NCI-H1417 (cell line): ENCODE data around the gene CUX1.

Source experiments
- DNase-seq, 3 experiments: peaks; one replicate each; lab custom pipeline; 2025; lab: John Stamatoyannopoulos, UW

The CUX1 gene

GRCh38 chr7:101936611-101937231 is 119.3 kb downstream of the CUX1 start:
- DNase-seq: no peak

GRCh38 chr7:101937717-101938514 is 120.5 kb downstream of the CUX1 start:
- no peak for DNase-seq

GRCh38 chr7:101939136-101939695 is 121.8 kb downstream of the CUX1 start:
- no peak for DNase-seq

DNA sequence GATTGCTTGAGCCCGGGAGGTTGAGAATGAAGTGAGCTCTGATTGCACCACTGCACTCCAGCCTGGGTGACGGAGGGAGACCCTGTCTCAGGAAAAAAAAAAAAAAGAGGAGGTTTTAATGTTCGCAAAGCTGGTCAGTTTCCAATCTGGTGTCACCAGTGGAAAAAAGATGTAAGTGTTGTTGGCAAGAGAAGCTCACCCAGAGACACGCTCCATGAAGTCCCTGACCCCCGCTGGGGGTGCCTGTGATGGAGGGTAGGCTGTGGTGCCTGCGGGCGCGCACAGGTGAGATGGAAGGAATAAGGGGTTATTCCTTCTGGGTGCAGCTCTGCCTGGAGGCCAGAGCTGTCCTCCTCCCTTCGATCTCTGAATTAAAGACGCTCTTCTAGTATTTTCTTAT is 122.7 kb downstream of the CUX1 start:
- no peak for DNase-seq

DNA sequence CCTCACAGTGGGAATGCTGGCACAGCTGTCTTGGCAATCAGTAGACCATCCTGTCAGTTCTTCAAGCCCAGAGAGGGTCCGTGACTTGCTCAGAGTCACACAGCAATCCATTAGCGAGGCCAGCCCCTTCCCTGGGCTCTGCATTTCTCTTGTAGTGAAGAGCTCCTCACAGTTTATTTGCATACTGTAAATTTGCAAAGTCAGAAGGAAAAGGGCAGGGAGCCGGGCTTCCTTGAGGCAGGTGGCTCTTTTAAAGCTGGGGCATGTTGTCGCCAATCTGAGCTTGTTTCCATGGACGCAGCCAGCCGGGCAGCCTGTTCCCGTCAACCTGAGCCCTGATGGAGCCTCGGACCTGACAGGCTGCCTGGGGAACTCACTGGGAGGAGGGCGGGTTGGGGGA is 123.4 kb downstream of the CUX1 start:
- peak; percentile 68 to 86 (median 70) for DNase-seq

DNA sequence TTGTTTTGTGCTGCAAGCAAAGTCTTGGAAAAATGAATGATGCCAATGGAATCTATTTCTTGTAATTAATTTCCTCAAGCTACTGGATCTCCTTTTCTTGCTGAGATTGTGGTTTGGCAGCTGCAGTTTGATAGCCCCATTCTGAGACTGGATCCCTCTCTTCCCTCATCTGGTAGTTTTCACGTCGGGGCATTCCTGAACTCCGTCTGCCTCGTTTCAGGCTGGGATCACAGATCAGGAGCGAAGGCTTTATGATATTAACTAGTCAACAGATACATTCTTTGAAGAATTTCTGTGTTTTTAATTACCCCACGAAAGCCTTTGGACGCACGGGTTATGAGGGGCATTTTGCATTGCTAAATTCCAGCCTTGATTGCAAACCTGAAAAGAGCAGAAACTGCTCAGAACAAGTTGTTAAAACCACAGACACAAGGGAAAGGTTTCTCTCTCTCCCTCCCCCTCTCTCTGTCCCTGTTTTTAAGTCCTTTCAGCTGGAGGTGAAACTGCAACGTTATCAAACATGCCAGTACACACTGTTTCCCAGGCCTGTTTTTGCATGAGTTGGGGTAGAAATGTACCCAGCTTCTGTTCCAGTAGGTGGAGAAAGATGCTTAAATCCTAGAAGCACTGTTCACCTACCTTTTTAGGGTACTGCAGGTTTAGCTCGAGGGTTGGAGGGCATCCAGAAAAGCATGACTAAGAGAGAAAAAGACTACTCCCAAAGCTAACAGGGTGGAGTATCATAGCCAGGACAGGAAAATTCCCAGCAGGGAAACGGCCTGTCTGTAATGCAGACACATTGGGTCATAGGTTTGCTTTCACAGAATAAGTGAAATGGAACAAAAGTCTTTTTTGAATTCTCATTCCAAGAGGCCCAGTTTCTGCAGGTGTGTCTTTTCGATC is 124.3 kb downstream of the CUX1 start:
- DNase-seq: peak in 1 of 3 experiments; percentile 18

DNA sequence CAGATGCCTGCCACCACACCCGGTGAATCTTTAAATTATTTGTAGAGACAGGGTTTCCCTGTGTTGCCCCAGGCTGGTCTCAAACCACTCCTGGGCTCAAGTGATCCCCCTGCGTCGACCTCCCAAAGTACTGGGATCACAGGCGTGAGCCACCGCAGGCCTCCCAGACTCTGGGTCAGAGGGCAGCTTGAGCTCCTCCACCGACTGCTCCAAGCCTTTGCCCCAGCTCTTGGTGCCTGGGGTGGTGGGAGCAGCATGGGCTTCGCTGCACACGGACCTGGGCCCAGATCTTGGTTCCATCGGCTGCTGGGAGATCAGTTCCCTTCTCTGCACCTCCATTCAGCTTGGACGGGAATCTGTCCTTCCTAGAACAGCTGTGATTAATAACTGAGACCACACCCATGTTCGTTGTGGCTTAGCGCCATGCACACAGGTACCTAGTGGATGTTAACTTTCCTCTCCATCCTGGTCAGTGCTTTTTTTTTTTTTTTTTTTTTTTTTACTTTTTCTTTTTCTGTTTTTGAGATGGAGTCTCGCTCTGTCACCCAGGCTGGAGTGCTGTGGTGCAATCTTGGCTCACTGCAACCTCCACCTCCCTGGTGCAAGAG is 125.3 kb downstream of the CUX1 start:
- peak in 1 of 3 experiments; percentile 11 for DNase-seq

DNA sequence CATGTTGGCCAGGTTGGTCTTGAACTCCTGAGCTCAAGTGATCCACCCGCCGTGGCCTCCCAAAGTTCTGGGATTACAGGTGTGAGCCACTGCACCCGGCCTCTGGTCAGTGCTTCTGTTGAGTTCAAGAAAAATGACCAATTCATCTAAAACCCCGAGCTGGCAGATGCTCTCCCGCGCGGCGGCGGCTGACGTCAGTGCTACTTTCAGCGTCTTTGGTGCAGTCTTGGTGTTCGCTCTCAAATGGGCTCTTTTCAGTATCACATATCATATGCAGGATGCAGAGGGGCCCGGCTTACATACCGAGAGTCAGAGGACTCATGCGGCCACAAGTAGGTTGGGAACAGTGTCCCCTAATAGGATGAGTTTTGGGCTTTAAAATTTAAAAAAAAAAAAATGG is 125.9 kb downstream of the CUX1 start:
- no peak for DNase-seq

- DNase-seq: peak in 1 of 3 experiments; percentile 46
Measured at GRCh38 chr7:101943889-101944600, 126.6 kb downstream of the CUX1 start.

DNA sequence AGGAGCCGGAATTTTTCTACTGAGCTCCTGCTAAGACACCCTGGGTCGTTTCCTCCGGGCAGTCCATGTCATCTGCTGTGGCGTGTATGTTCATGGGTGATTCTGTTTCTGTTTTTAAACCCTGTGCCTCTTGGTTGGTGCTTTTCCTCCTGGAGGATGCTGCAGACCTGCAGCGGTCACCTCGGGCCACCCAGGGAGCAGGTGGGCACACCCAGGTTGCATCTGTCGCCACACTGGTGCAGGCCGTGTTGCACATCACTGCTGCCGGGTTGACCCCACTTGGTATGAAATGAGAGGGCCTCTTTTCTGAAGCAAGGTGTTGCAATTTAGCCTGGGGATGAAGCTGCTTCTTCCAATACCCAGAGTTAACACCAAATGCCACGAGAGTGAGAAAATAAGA is 127.2 kb downstream of the CUX1 start:
- DNase-seq: no peak

GRCh38 chr7:101945034-101945758 is 127.8 kb downstream of the CUX1 start:
- DNase-seq: peak in 1 of 3 experiments; percentile 17

DNA sequence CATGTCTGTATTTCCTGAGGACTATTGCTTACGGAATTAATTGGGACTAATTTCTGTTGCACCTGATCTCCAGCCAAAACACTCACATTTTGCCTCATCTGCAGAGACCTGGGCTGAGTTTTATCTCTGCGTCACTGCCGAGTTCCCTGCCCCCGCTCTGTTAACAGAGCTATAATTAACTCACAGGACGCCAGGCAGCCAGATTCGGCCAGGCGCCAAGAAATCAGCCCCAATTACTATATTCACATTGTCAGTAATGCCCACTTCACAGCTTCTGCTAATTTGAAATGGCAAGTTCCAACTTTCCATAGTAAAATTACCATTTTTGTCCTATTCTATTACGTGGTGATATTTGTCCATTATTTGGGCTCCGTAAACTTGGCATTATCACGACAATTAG is 130.5 kb downstream of the CUX1 start:
- peak in 2 of 3 experiments; percentile 91 to 98 for DNase-seq

GRCh38 chr7:101948650-101949049 is 131.2 kb downstream of the CUX1 start:
- no peak for DNase-seq

DNA sequence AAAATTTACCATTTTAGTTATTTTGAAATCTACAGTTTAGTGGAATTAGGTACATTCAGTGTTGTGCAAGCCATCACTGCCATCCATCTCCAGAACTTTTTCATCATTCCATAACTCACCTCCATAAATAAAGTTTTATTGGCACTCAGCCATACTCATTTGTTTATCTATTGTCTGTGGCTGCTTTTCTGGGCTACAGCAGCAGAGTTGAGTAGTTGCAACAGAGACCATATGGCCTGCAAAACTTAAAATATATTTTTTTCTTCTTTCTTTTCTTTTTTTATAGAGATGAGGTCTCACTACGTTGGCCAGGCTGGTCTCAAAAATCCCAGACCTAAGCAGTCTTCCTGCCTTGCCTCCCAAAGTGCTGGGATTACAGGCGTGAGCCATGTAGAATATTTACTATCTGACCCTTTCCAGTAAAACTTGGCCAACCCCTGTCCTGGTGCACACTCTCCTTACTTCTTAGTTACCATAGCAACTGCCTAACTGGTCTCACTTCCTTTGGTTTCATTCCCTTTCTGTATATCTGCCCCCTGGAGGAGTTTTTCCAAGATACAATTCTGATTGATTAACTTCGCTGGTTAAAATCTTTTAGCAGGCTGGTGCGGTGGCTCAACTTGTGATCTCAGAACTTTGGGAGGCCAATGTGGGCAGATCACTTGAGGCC is 133.2 kb downstream of the CUX1 start:
- DNase-seq: no peak

GRCh38 chr7:101951757-101952156 is 134.3 kb downstream of the CUX1 start:
- DNase-seq: no peak

DNA sequence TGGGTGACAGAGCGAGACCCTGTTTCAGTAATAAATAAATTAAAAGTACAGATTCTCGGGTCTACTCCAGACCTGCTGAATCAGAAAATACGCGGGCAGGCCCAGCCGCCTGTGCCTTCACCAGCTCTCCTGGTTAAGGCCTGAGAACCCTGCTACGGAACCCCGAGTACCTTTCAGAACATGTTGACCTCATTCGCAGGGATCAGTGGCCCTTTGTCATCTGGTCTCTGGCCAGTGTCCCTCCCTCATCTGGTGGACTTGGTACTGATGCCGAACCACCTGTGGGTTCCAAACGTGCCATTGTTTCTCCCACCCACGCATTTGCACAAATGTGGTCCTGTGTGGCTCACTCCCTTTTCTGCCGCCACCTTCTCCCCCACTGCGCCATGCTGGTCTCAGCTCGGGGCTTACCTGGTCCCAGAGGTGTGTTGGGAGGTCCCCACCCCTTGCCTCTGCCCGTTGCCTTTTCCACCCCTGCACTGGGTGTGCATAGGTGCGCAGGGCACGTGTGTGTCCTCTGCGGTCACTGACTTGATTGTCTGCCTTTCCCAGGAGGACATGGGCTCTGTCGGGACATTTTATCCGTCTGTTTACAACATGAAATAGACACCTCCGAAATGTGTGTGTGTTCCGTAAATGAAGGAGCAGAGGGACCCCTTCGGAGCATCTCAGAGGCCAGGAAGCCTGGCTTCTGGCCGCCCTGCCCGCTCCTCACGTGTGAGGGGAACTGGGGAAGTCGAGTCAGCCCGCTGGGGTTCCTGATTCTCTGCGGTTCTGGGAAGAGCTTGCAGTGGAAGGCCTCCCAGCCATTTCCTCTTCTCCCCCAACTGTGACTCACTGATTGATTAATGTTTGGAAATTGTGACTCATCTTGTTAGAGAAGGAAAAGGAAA is 135.2 kb downstream of the CUX1 start:
- no peak for DNase-seq

DNA sequence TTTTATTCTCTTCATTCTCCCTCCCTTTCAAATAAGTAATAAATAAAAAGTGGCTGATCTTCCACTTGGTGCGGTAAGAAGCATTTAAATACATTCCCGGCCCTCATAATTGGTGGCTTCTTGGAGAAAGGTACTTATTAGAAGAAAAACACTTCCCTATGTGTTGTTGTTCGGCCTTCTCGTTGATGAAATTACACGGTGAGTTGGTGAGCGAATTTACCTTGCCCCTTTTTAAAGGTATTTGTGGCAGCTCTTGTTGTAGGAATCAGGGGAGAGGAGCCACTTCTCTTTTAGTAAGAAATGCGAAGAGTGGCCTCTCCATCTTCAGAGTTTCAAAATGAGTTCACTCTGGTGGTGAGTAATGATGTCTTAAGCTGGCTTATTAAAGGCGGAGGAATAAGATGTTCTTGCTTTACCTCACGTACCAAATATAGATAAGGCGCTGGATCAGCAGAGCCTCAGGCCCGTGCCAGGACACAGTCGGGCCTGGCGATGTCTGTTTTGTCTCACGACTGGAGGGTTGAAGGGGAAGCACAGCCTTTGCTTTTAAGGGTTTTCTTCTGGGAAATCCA is 135.9 kb downstream of the CUX1 start:
- peak in 1 of 3 experiments; percentile 49 for DNase-seq

DNA sequence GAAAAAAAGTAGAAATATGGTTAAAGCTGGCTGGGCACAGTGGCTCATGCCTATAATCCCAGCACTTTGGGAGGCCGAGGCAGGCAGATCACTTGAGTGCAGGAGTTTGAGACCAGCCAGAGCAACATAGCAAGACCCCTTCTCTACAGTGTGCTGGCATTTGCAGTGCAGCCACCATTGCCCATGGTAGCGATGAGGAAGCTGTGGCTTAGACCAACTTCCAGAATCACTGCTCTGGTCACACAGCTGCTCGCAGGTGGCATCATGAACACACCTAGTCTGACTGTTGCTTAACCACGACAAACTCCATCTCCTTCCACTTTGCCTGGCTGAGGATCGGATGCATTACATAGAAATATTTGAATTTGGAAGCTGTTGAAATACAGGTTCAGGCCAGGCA is 137.1 kb downstream of the CUX1 start:
- no peak for DNase-seq
